Stimulated activated effector memory CD8-positive, alpha-beta T cell treated with anti-CD3 and anti-CD28 coated beads, Interleukin-12 subunit alpha, Interleukin-12 subunit beta, amount 100 ng/mL, for 72 hours (primary cell): Measurements from ENCODE around the gene NDUFS6.
"Not testable (repeated sequence)": the region's sequence is repeated elsewhere in the genome, so short reads cannot be mapped to it uniquely, and the experiment has no call there.

Experiments used
- ATAC-seq: fragments of 150-1000 bp; cut with Tn5 transposase; 2 replicates; pipeline ENCODE4 v1.10.0; 2021
- DNase-seq, 2 donors: peaks; one replicate each; pipeline ENCODE4 v3.0.0; 2021 to 2022; ENCODE audit warnings: low spot score in 2 of 2
- H3K27ac Mint-ChIP-seq: one replicate; pipeline ENCODE4 v1.8.0; 2022; ENCODE audit warnings: mild to moderate bottlenecking, mixed read lengths
- H3K36me3 Mint-ChIP-seq: one replicate; pipeline ENCODE4 v1.8.0; 2022; ENCODE audit warnings: mild to moderate bottlenecking, mixed read lengths
- H3K4me1 Mint-ChIP-seq: one replicate; pipeline ENCODE4 v1.8.0; 2022; ENCODE audit warnings: mixed read lengths
- H3K4me3 Mint-ChIP-seq: one replicate; pipeline ENCODE4 v1.8.0; 2022; ENCODE audit warnings: mild to moderate bottlenecking, mixed read lengths
- H3K9me3 Mint-ChIP-seq: one replicate; pipeline ENCODE4 v1.8.0; 2022; ENCODE audit warnings: mixed read lengths

The NDUFS6 gene

GRCh38 chr5:1786621-1787471 lies 14.4 kb upstream of the NDUFS6 start:
- Mint-ChIP-seq H3K4me3 (no peak overlapping the region), H3K36me3 (no peaks in the 10 kb centered on the region), H3K4me1 (peaks cover 61% of the 10 kb centered on the region), H3K27ac (no peak overlapping the region), H3K9me3 (no peaks in the 10 kb centered on the region)
- no peak for DNase-seq
- no peak for ATAC-seq

GRCh38 chr5:1787472-1788047 lies 13.6 kb upstream of the NDUFS6 start:
- ATAC-seq (no peak), DNase-seq (no peak)
- Mint-ChIP-seq H3K4me3 (no peak overlapping the region), H3K4me1 (peaks cover 64% of the 10 kb centered on the region), H3K36me3 (peaks cover 3% of the 10 kb centered on the region), H3K9me3 (no peaks in the 10 kb centered on the region), H3K27ac (peak overlapping the region; percentile 80)

DNA sequence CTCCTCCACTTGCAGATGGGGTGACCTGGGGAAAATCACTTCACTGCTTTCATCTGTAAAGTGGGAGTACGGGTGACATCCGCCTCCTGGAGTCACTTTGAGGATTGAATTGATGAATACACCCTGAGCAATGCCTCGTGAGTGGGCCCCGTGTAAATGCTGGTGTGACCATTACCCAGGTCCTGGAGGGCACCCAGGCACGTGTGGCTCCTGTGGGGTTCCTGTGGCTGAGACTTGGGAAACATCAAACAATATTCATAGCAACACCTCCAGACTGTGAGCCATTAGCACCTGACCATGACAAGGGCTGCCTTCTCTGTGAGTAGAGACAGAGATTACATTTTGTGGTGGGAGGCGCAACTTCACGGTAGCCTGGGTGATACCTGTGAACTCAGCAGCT lies 13.0 kb upstream of the NDUFS6 start:
- no peak overlapping the region for H3K4me3 Mint-ChIP-seq
- H3K36me3 Mint-ChIP-seq = peaks cover 9% of the 10 kb centered on the region
- H3K4me1 Mint-ChIP-seq = peaks cover 67% of the 10 kb centered on the region
- ATAC-seq (no peak), DNase-seq (no peak)
- no peaks in the 10 kb centered on the region for H3K9me3 Mint-ChIP-seq
- H3K27ac Mint-ChIP-seq = peak overlapping the region; percentile 80

DNA sequence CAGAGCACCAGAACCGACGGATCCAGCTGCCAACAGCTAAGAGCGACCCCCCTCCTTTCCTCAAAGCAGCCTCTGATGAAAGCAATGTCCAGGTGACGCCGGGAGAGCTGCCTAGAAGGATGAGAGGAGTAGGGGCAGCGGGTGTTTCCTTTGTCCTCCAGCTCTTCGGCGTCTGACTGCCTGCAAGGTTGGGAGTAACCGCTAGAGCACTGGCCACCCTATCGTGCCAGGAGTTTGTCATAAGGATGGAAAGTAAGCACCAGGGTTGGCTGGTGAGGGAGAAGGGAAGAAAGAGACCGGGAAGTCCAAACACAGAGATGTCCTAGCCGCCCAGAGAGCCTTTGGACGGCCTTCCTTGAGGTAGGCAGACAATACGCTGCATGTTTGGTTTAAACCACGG lies 12.4 kb upstream of the NDUFS6 start:
- no peak overlapping the region for H3K4me3 Mint-ChIP-seq
- H3K9me3 Mint-ChIP-seq = no peaks in the 10 kb centered on the region
- H3K36me3 Mint-ChIP-seq = peaks cover 16% of the 10 kb centered on the region
- ATAC-seq = no peak
- peaks cover 73% of the 10 kb centered on the region for H3K4me1 Mint-ChIP-seq
- H3K27ac Mint-ChIP-seq = no peak overlapping the region
- no peak for DNase-seq

- Mint-ChIP-seq H3K36me3 (peaks cover 18% of the 10 kb centered on the region), H3K4me1 (peaks cover 75% of the 10 kb centered on the region), H3K27ac (peak overlapping the region; percentile 60), H3K4me3 (peak overlapping the region; percentile 48)
- peak; percentile 2 for ATAC-seq
- DNase-seq, H3K9me3 Mint-ChIP-seq: not testable (repeated sequence)
Measured at GRCh38 chr5:1789438-1789833, 11.8 kb upstream of the NDUFS6 start.

GRCh38 chr5:1789834-1790471 lies 11.3 kb upstream of the NDUFS6 start:
- ATAC-seq = peak; percentile 24
- DNase-seq = no peak
- Mint-ChIP-seq H3K36me3 (peaks cover 18% of the 10 kb centered on the region), H3K4me3 (peak overlapping the region; percentile 48), H3K9me3 (no peaks in the 10 kb centered on the region), H3K4me1 (peaks cover 75% of the 10 kb centered on the region), H3K27ac (peak overlapping the region; percentile 60)

- peaks cover 77% of the 10 kb centered on the region for H3K4me1 Mint-ChIP-seq
- H3K36me3 Mint-ChIP-seq = peaks cover 18% of the 10 kb centered on the region
- no peak for ATAC-seq
- H3K4me3 Mint-ChIP-seq = no peak overlapping the region
- peak overlapping the region; percentile 98 for H3K27ac Mint-ChIP-seq
- H3K9me3 Mint-ChIP-seq = no peaks in the 10 kb centered on the region
- DNase-seq = no peak
Measured at GRCh38 chr5:1791176-1791575, 10.0 kb upstream of the NDUFS6 start.

- peaks cover 90% of the 10 kb centered on the region for H3K4me1 Mint-ChIP-seq
- H3K9me3 Mint-ChIP-seq = no peaks in the 10 kb centered on the region
- ATAC-seq (peak; percentile 96), DNase-seq (peak; percentile 58 to 87)
- peak overlapping the region; percentile 98 for H3K27ac Mint-ChIP-seq
- peaks cover 34% of the 10 kb centered on the region for H3K36me3 Mint-ChIP-seq
- H3K4me3 Mint-ChIP-seq = peak overlapping the region; percentile 88
Measured at GRCh38 chr5:1792842-1793266, 8.4 kb upstream of the NDUFS6 start.

DNA sequence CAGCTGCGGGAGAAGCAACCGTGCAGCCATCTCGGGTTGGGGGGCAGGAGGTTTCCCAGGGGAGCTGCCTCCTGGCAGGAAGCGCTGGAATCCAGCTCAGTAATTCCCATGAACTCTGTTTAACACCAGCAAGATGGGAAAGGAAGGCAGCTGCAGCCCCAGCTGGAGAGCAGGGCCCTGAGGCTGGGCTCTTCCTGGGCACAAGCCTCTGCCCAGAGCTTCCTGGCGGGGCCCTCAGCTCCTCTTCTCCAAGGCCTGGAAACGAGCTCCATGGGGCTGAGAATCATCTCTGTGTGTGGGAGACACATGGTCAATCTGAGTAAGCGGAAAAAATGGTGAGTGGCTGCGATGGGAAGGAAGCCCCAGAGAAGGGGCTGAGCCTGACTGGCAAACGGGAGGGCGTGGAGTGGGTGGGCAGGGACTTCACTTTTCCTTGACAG lies 7.9 kb upstream of the NDUFS6 start:
- Mint-ChIP-seq H3K9me3 (no peaks in the 10 kb centered on the region), H3K36me3 (peaks cover 39% of the 10 kb centered on the region), H3K4me3 (peak overlapping the region; percentile 88), H3K27ac (peak overlapping the region; percentile 98), H3K4me1 (peaks cover 91% of the 10 kb centered on the region)
- DNase-seq (peak; percentile 34 to 68), ATAC-seq (peak; percentile 56)

DNA sequence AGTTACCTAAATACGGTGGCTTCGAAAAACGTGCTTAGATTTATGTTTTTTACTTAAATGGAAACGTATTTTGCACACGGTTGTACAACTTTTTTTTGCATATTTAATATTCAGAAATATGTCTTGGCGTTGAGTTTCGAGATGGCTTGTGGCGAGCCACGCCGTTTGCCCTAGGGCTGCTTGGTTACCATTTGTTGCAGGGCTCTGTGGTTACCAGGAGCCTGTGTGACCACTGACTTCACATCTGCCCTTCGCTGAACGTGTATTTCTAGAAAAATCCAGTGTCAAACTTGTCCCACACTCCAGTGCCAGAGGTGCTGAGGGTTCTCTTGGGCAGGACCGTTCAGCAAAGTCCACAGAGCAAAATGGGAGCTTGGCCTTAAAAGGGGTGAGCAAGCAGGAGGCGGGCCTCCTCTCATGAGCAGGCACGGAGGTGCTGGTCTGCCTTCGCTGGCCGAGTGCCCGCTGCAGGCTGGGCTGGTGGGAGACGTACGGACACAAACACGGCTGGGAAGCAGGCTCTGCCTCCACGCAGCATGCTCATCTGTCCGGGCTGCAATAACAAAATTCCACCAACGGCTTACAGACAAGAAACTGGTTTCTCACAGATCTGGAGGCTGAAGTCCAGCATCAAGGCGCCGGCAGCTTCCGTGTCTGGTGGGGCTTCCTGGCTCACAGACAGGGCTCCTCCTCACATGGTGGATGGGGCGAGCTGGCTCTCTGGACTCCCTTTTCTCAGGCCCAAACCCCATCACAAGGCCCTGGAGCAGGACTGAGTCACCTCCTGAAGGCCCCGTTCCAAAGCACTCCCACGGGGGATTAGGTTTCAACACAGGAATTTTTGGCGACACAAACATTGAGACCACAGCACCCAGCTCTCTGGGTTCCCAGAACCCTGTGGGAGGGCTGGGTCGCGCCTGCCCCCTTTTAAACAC lies 7.0 kb upstream of the NDUFS6 start:
- DNase-seq (no peak), ATAC-seq (no peak)
- Mint-ChIP-seq H3K4me1 (peaks cover 91% of the 10 kb centered on the region), H3K4me3 (peak overlapping the region; percentile 88), H3K27ac (peak overlapping the region; percentile 98), H3K36me3 (peaks cover 48% of the 10 kb centered on the region), H3K9me3 (no peaks in the 10 kb centered on the region)

DNA sequence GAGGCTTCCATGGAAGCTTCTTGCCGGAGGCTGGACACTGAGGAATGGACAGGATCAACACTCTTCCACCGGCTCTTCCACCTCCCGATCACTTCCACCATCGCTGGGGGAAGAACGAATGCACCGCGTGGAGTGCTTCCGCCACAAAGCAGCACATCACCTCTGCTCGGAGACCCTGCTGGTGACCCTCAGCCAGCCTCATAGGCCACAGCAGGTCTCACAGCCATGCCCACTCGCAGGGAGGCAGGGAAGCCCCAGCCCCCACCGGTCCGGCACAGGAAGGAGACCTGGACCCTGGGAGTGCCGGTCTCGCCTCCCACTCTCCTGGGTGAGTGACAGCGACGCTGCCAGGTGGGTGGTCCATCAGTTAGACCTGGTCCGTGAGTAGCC lies 6.3 kb upstream of the NDUFS6 start:
- DNase-seq (no peak), ATAC-seq (no peak)
- Mint-ChIP-seq H3K36me3 (peaks cover 54% of the 10 kb centered on the region), H3K27ac (peak overlapping the region; percentile 98), H3K4me1 (peaks cover 87% of the 10 kb centered on the region), H3K4me3 (peak overlapping the region; percentile 88), H3K9me3 (no peaks in the 10 kb centered on the region)

DNA sequence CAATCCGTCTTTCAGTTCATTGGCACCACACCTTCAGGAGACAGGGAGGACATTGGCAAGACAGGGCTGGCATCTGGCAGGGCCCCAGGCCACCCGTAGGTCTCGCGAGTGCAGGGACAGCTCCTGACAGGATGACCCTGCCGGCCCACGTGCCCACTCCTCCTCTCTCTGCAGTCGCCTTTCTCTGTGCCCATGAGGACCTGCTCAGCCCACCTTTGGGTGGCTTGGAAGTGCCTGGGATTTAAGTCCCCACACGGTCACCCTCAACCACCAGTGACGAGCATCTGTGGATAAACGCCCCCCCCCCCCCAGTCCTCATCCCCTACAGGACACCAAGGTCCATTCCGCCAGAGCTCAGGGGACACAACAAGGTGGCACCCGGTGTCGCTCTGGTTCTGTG lies 5.7 kb upstream of the NDUFS6 start:
- ATAC-seq (no peak), DNase-seq (no peak)
- peak overlapping the region; percentile 98 for H3K27ac Mint-ChIP-seq
- H3K36me3 Mint-ChIP-seq = peaks cover 61% of the 10 kb centered on the region
- no peak overlapping the region for H3K4me3 Mint-ChIP-seq
- H3K9me3 Mint-ChIP-seq = no peaks in the 10 kb centered on the region
- peaks cover 88% of the 10 kb centered on the region for H3K4me1 Mint-ChIP-seq

- no peaks in the 10 kb centered on the region for H3K9me3 Mint-ChIP-seq
- peak overlapping the region; percentile 98 for H3K27ac Mint-ChIP-seq
- DNase-seq (no peak), ATAC-seq (no peak)
- peaks cover 87% of the 10 kb centered on the region for H3K4me1 Mint-ChIP-seq
- peaks cover 65% of the 10 kb centered on the region for H3K36me3 Mint-ChIP-seq
- no peak overlapping the region for H3K4me3 Mint-ChIP-seq
Measured at GRCh38 chr5:1795931-1796330, 5.3 kb upstream of the NDUFS6 start.

DNA sequence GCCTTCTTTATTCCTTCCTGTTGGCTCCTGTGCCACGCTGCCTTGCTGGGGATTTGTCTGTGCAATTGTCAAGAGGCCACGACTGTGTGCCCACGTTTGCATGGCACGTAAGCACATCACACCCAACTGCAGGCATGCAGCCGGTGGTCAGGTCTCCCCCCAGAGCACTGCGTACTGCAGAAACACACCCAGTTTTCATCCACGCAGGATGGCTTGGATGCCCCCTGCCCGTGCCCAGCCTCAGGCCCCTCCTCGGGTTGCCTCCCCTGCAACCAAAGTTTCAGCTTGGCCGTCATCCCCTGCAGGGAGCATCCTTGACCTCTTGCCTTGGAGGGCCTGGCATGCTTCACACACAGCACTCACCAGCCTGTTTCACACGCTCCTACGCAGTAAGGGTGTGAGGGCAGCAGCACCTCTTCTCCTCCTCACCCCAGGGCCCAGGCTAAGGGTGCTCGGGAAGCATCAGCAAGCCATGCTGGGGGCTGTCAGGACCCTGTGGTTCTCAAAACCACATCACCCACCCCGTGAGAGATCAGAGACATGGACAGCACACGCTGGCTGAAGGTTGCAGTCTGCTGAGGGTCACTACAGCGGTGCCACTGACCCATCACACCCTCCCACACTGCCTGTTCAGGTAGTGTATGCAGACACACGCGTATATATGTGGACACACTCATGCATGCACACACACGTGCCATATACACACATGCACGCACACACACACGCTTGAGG lies 4.7 kb upstream of the NDUFS6 start:
- Mint-ChIP-seq H3K36me3 (peaks cover 67% of the 10 kb centered on the region), H3K4me3 (no peak overlapping the region), H3K27ac (peak overlapping the region; percentile 98), H3K9me3 (no peaks in the 10 kb centered on the region), H3K4me1 (peaks cover 81% of the 10 kb centered on the region)
- DNase-seq (no peak), ATAC-seq (no peak)
